ENCODE measurements around the gene POU2F1.

Gene POU2F1

GRCh38 chr1:167447521-167448136 lies 226.9 kb downstream of the POU2F1 start:
- DNase-seq = no peak

- no peak for DNase-seq
Measured at GRCh38 chr1:167450843-167451242, 230.2 kb downstream of the POU2F1 start.

DNA sequence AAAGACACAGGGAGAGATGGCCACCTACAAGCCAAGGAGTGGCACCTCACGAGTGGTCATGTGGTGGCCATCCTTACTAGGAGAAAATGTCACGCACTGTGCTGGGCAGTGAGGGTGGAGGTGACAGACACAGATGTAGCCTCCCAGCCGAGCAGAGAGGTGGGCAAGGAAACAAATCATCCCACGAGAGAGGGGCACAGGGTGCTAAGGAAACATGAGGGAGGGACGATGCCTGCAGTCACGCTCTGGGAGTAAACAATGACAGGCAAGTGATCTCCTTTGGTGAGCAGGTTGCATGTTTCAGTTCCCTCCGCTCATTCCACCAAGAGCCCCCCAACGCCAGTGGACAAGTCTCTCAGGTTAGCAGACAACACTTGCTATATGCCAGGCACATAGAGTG lies 231.8 kb downstream of the POU2F1 start:
- DNase-seq = no peak

GRCh38 chr1:167453123-167453522 lies 232.4 kb downstream of the POU2F1 start:
- DNase-seq = no peak

- DNase-seq = no peak
Measured at GRCh38 chr1:167454304-167454893, 233.7 kb downstream of the POU2F1 start.

GRCh38 chr1:167454894-167455785 lies 234.5 kb downstream of the POU2F1 start:
- DNase-seq = peak; percentile 4

GRCh38 chr1:167455786-167456446 lies 235.2 kb downstream of the POU2F1 start:
- no peak for DNase-seq

DNA sequence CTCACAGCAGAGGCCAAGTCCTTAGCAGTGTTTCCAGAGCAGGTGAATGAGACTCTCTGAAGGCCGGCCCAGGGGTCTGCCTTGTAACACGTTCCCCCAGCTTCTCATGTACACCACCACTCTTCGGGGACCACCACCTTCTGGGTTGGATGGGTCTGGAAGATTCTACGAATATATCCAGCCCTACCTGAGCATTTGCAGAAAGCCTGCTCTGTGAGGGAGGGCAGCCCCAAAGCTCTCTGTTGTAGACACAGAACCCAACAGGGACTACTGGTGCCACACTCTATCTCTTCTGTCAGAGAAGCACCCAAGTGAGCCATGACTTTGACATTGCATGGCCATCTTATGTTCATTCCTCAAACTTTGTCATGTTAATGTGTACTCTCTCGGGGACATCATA lies 235.8 kb downstream of the POU2F1 start:
- no peak for DNase-seq

- no peak for DNase-seq
Measured at GRCh38 chr1:167456926-167457325, 236.2 kb downstream of the POU2F1 start.

DNA sequence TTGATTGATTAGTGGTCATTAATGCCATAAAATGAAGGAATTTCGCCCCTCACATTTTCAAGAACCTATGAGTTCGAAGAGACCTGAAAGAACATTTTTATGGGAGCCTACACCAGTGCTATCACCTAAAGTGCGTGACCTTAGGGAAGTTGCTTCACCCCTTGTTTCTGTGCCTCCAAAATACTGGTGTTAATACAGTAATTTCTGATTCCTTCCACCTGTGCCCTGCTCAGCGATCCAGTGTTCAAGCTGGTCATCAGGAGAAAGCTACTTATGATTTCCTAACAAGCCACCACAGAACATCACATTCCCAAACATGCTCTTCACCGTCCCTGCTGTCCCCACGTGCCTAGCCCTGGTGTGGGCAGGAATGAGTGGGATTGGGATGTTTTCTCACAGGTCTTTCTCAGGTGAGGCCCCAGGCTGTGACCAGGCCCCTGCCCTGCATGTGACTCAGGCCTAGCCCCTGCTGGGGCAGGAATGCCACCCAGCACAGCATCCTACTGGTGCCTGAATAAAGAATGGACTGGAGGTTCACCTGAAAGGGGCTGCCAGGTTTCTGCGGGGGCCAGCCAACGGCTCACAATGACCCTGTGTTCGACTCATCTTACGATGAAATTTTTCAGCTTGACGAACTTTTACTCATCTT lies 237.4 kb downstream of the POU2F1 start:
- no peak for DNase-seq

DNA sequence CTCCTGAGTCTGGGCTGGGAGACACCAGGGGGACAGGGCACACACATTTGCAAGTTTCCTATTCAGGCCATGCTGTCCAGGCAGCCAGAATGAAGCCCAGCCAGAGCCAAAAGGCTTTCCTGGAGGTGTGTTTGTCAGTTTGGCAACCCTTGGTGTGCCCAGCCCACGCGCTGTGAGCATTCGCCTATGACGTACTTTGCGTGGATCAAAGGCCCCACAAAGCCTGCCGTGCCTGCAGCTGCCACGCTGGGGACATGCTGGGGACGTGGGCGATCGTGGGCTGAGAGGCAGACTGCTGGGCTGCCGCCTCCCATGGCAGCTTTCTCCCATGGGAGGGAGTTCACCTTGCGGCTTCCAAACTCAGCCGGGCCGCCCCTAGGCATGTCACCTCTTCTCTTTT lies 240.2 kb downstream of the POU2F1 start:
- DNase-seq = no peak

DNA sequence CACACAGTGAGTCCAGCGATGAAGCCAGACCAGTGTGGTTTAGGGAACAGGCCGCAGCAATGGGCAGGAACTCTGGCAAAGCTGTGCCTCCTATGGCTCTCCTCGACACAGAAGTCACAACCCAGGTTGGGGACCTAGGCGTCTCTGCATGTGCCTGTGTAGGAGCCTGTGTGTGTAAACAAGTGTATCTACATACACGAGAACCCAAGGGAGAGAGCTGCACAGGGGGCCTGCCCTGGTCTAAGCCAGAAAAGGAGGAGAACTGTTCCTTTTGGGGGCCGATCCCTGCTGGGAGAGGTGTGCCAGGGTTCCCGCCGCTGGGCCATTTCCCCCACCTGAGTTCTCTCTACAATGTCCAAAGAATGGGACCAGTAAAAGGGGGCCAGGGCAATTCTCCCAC lies 241.7 kb downstream of the POU2F1 start:
- DNase-seq = no peak

- no peak for DNase-seq
Measured at GRCh38 chr1:167463080-167463479, 242.4 kb downstream of the POU2F1 start.

GRCh38 chr1:167463875-167464575 lies 243.3 kb downstream of the POU2F1 start:
- DNase-seq = no peak

DNA sequence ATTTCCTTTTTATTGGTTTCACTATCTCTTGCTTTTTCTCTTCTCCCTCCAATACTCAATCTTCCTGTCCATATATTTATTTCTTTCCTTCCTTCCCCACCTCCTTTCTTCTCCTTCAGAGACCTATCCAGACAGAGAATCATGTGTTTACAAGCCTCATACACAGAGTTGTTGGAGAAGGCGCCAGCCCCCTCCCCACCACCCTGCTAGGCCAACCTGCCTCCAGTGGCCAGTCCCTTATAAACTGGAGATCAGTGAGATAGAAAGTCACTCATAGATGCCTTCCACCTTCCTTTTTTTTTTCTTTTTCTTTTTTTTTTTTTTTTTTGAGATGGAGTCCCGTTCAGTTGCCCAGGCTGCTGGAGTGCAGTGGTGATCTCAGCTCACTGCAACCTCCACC lies 244.3 kb downstream of the POU2F1 start:
- DNase-seq = no peak

- DNase-seq = no peak
Measured at GRCh38 chr1:167465743-167466142, 245.1 kb downstream of the POU2F1 start.

DNA sequence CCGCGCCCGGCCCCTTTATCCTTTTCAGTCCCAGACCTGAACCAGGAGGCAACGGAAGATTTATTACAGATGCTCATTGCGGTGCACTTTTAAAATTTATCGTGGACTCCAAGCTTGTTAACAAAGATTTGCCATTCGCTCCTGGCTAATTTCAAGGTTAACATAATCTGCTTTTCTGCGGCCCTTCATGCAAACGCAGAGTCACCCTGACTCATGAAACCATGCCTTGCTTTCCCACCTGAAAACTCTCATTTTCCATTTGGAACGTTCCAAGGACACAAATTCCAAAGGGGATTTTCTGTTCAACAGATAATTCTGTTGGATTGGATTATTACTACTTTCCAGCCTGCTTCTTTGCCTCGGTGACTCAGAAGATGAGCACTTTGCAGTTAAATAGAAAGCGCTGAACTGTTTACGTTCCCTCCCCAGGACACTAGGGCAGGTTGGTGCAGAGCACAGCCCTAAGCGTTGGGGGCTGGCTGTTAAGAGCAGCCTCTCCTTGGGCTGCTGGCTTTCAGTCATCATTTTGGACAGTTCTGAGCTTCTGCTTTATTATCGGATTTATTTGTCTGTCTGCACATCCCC lies 246.5 kb downstream of the POU2F1 start:
- DNase-seq = no peak

GRCh38 chr1:167467752-167468151 lies 247.1 kb downstream of the POU2F1 start:
- DNase-seq = no peak

DNA sequence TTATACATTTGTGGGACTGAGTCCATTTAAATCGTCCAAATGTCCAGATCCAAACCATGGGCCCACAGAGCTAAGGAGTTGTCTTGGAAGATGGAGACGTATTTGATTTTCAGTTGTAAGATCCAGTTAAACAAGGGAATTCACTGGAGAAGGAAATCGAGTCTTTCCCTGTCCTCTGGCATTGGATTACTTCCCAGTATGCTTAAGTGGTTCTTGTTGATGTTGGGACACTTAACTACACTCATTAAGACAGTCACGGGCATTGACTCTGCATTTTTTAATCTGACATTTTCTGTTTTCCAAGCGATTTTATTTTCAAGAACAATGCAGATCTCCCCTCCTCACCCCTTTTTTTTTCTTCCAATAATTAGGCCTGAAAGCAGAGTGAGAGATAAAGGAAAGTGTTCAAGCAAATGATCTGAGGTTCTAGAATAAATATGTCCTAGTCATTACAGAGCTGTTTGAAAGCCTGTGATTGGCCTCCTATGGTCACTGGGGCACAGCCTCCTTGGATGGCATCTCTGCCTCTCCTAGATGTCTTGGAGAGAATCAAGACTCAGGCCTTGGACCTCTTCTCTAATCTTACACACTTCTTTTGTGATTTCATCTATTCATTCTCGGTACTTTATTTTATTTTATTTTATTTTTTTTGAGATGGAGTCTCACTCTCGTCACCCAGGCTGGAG lies 248.7 kb downstream of the POU2F1 start:
- DNase-seq = no peak

DNA sequence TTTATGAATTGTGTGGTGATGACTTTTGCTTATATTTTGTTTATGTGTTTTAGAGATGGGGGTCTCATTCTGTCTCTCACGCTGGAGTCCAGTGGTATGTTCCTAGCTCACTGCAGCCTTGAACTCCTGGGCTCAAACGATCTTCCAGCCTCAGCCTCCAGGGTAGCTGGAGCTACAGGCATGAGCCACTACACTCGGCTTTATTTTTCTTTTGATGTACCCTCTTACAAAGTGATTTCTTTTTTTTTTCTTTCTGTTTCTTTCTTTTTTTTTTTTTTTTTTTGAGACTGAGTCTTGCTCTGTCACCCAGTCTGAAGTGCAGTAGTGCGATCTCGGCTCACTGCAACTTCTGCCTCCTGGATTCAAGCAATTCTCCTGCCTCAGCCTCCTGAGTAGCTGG lies 250.9 kb downstream of the POU2F1 start:
- no peak for DNase-seq

Data from NCI-H226 (cell line).